Measurements from ENCODE around the gene UBAC1. TPM values are rescaled to one million over a fixed set of nuclear protein-coding genes. Genes with fewer than 3 reads are reported as not detected.
A peak's percentile ranks its signal among the peaks of the same experiment; 100 is the strongest.

The UBAC1 gene
- total and polyA plus RNA-seq, 4 donors = 16.2 to 115 (median 16.4) TPM

- Histone ChIP-seq H3K27ac (ENCODE audit: low read depth in 1 of 2, low read length in 2 of 2) (peak overlapping the region in 1 of 2 donors; percentile 5), H3K4me1 (ENCODE audit: control insufficient read depth in 4 of 4, insufficient read depth in 4 of 4, low read length in 3 of 4) (peaks cover 0 to 11% (median 3%) of the 10 kb centered on the region in 4 donors), H3K27me3 (ENCODE audit: control insufficient read depth in 4 of 4, insufficient read depth in 4 of 4, low read length in 3 of 4) (no peaks in the 10 kb centered on the region), H3K4me3 (ENCODE audit: low read depth in 1 of 3, low read length in 3 of 3) (no peak overlapping the region), H3K9me3 (ENCODE audit: control insufficient read depth in 4 of 4, low read length in 3 of 4) (no peaks in the 10 kb centered on the region), H3K9ac (ENCODE audit: low read depth in 1 of 2, low read length in 2 of 2) (no peak overlapping the region), H3K36me3 (ENCODE audit: control insufficient read depth in 4 of 4, insufficient read depth in 3 of 4, low read depth in 1 of 4, low read length in 3 of 4) (no peaks in the 10 kb centered on the region)
- WGBS = 71% methylated on average over 12 of the region's 12 CpGs
- no peak for TF ChIP-seq SP1 (IDR thresholded peaks at IDR 0.05)
- no peak for TF ChIP-seq HNF4G (IDR thresholded peaks at IDR 0.05)
- TF ChIP-seq HNF4A (conservative IDR thresholded peaks at IDR 0.05) = no peak
- no peak for TF ChIP-seq FOXA2 (IDR thresholded peaks at IDR 0.05)
- no peak for TF ChIP-seq FOXA1 (IDR thresholded peaks at IDR 0.05)
- TF ChIP-seq CTCF (IDR thresholded peaks at IDR 0.05; ENCODE audit: low read depth, low read length, missing input control) = no peak
- no peak for TF ChIP-seq JUND (IDR thresholded peaks at IDR 0.05)
- no peak for TF ChIP-seq NR2F2 (IDR thresholded peaks at IDR 0.05)
- no peak for TF ChIP-seq GABPA (IDR thresholded peaks at IDR 0.05 in 1 of 2, conservative IDR thresholded peaks at IDR 0.05 in 1 of 2)
- no peak for TF ChIP-seq ATF3 (IDR thresholded peaks at IDR 0.05)
- no peak for TF ChIP-seq TAF1 (conservative IDR thresholded peaks at IDR 0.05)
- TF ChIP-seq RXRA (IDR thresholded peaks at IDR 0.05) = no peak
- no peak for TF ChIP-seq YY1 (IDR thresholded peaks at IDR 0.05)
- no peak for TF ChIP-seq MAX (IDR thresholded peaks at IDR 0.05)
- TF ChIP-seq ZBTB33 (IDR thresholded peaks at IDR 0.05) = no peak
- no peak for DNase-seq (ENCODE audit: low spot score)
These were observed 73.6 kb downstream of the UBAC1 start for GRCh38 chr9:135887585-135888050.

- no peak overlapping the region for H3K27ac ChIP-seq (ENCODE audit: low read depth in 1 of 2, low read length in 2 of 2)
- DNase-seq (ENCODE audit: low spot score) = no peak
- no peak for TF ChIP-seq ATF3 (IDR thresholded peaks at IDR 0.05)
- TF ChIP-seq FOXA2 (IDR thresholded peaks at IDR 0.05) = no peak
- TF ChIP-seq EGR1 (IDR thresholded peaks at IDR 0.05; ENCODE audit: low read depth in 2 of 2) = no peak
- no peaks in the 10 kb centered on the region for H3K27me3 ChIP-seq (ENCODE audit: control insufficient read depth in 4 of 4, insufficient read depth in 4 of 4, low read length in 3 of 4)
- H3K9me3 ChIP-seq (ENCODE audit: control insufficient read depth in 4 of 4, low read length in 3 of 4) = no peaks in the 10 kb centered on the region
- WGBS = 79% methylated on average over 18 of the region's 18 CpGs
- H3K4me3 ChIP-seq (ENCODE audit: low read depth in 1 of 3, low read length in 3 of 3) = no peak overlapping the region
- peaks cover 0 to 11% (median 3%) of the 10 kb centered on the region in 4 donors for H3K4me1 ChIP-seq (ENCODE audit: control insufficient read depth in 4 of 4, insufficient read depth in 4 of 4, low read length in 3 of 4)
- no peak overlapping the region for H3K9ac ChIP-seq (ENCODE audit: low read depth in 1 of 2, low read length in 2 of 2)
- no peaks in the 10 kb centered on the region for H3K36me3 ChIP-seq (ENCODE audit: control insufficient read depth in 4 of 4, insufficient read depth in 3 of 4, low read depth in 1 of 4, low read length in 3 of 4)
These were observed 74.1 kb downstream of the UBAC1 start for GRCh38 chr9:135887021-135887507.

Data from liver (tissue), 9 donors.